WTC11 (cell line): ENCODE data around the gene OBSCN. TPM values are rescaled to one million over a fixed set of nuclear protein-coding genes. Genes with fewer than 3 reads are reported as not detected.

Source experiments
- ATAC-seq: fragments of 200-7000 bp; cut with Tn5 transposase; 2 replicates; pipeline ENCODE4 v1.10.0; 2021; ENCODE audit warnings: mild to moderate bottlenecking, moderate library complexity
- CTCF ChIA-PET: fragments of 300-600 bp; sonication (Branson Sonifier 250); formaldehyde crosslinking; loops from one replicate; lab custom pipeline; 2021; ENCODE audit warnings: antibody characterized with exemption; lab: Charles Lee
- POLR2A ChIA-PET: fragments of 350-600 bp; sonication (Branson Sonifier 250); formaldehyde crosslinking; loops from one replicate; lab custom pipeline; 2021; ENCODE audit warnings: antibody characterized with exemption; lab: Charles Lee
- DNase-seq: peaks from one replicate; pipeline ENCODE4 v3.0.0; 2021; ENCODE audit warnings: low spot score
- H3K27ac Mint-ChIP-seq: 2 replicates; pipeline ENCODE4 v1.8.0; 2021; ENCODE audit warnings: mixed read lengths
- H3K27me3 Mint-ChIP-seq: 2 replicates; pipeline ENCODE4 v1.8.0; 2021; ENCODE audit warnings: low read depth, mild to moderate bottlenecking, moderate library complexity, mixed read lengths
- H3K36me3 Mint-ChIP-seq: 2 replicates; pipeline ENCODE4 v1.8.0; 2021; ENCODE audit warnings: mixed read lengths
- H3K4me1 Mint-ChIP-seq: 2 replicates; pipeline ENCODE4 v1.8.0; 2022; ENCODE audit warnings: mixed read lengths
- H3K4me3 Mint-ChIP-seq: 2 replicates; pipeline ENCODE4 v1.8.0; 2021; ENCODE audit warnings: mild to moderate bottlenecking, moderate library complexity, mixed read lengths
- H3K9me3 Mint-ChIP-seq: 2 replicates; pipeline ENCODE4 v1.8.0; 2021; ENCODE audit warnings: mixed read lengths
- ATF3 ChIP-seq: sonication (generic); formaldehyde crosslinking; conservative IDR thresholded peaks from 2 replicates; pipeline ENCODE4 v1.8.1; 2022; ENCODE audit warnings: mild to moderate bottlenecking, missing genetic modification reagents
- CREM ChIP-seq: sonication (generic); formaldehyde crosslinking; IDR thresholded peaks from 2 replicates; pipeline ENCODE4 v1.8.1; 2022; ENCODE audit warnings: mild to moderate bottlenecking, missing genetic modification reagents, moderate library complexity
- ELF4 ChIP-seq: sonication (generic); formaldehyde crosslinking; IDR thresholded peaks from 2 replicates; pipeline ENCODE4 v1.8.1; 2022; ENCODE audit warnings: low read depth, mild to moderate bottlenecking, moderate library complexity, missing genetic modification reagents
- JAZF1 ChIP-seq: fragments of 250-450 bp; sonication (Bioruptor Pico); IDR thresholded peaks from 2 replicates; pipeline ENCODE4 v1.9.0; 2021; ENCODE audit warnings: moderate library complexity, mild to moderate bottlenecking, inconsistent platforms
- JUN ChIP-seq: sonication (generic); formaldehyde crosslinking; IDR thresholded peaks from 2 replicates; pipeline ENCODE4 v1.8.0; 2023; ENCODE audit warnings: mild to moderate bottlenecking, missing genetic modification reagents
- MAX ChIP-seq: sonication (generic); formaldehyde crosslinking; IDR thresholded peaks from 2 replicates; pipeline ENCODE4 v1.8.0; 2022; ENCODE audit warnings: mild to moderate bottlenecking, missing genetic modification reagents
- NR3C1 ChIP-seq: sonication (generic); formaldehyde crosslinking; conservative IDR thresholded peaks from 2 replicates; pipeline ENCODE4 v1.8.1; 2023; ENCODE audit warnings: low read depth, mild to moderate bottlenecking, missing genetic modification reagents
- PREB ChIP-seq: sonication (generic); formaldehyde crosslinking; IDR thresholded peaks from 2 replicates; pipeline ENCODE4 v1.8.1; 2022; ENCODE audit warnings: mild to moderate bottlenecking, missing genetic modification reagents, moderate library complexity, borderline replicate concordance
- SMAD4 ChIP-seq: sonication (generic); formaldehyde crosslinking; IDR thresholded peaks from 2 replicates; pipeline ENCODE4 v1.8.0; 2022; ENCODE audit warnings: mild to moderate bottlenecking, missing genetic modification reagents
- SP1 ChIP-seq: sonication (generic); formaldehyde crosslinking; conservative IDR thresholded peaks from 2 replicates; pipeline ENCODE4 v1.8.1; 2022; ENCODE audit warnings: missing genetic modification reagents
- TCF7 ChIP-seq: sonication (generic); formaldehyde crosslinking; IDR thresholded peaks from 2 replicates; pipeline ENCODE4 v1.8.0; 2022; ENCODE audit warnings: mild to moderate bottlenecking, low read depth, missing genetic modification reagents, moderate library complexity
- TEAD4 ChIP-seq: sonication (generic); formaldehyde crosslinking; IDR thresholded peaks from 2 replicates; pipeline ENCODE4 v1.8.0; 2022; ENCODE audit warnings: mild to moderate bottlenecking, missing genetic modification reagents
- ZBTB43 ChIP-seq: sonication (generic); formaldehyde crosslinking; IDR thresholded peaks from 2 replicates; pipeline ENCODE4 v1.8.1; 2023; ENCODE audit warnings: mild to moderate bottlenecking, missing genetic modification reagents
- ZNF317 ChIP-seq: sonication (generic); formaldehyde crosslinking; IDR thresholded peaks from 2 replicates; pipeline ENCODE4 v1.8.1; 2023; ENCODE audit warnings: low read depth, mild to moderate bottlenecking, moderate library complexity, missing genetic modification reagents, borderline replicate concordance
- ZNF396 ChIP-seq: fragments of 250-450 bp; sonication (Bioruptor Pico); IDR thresholded peaks from 2 replicates; pipeline ENCODE4 v1.8.0; 2021; ENCODE audit warnings: mild to moderate bottlenecking, moderate library complexity, borderline replicate concordance
- ZNF512 ChIP-seq: sonication (generic); formaldehyde crosslinking; IDR thresholded peaks from 2 replicates; pipeline ENCODE4 v1.8.1; 2022; ENCODE audit warnings: missing genetic modification reagents, borderline replicate concordance
- ZNF532 ChIP-seq: fragments of 250-450 bp; sonication (Bioruptor Pico); IDR thresholded peaks from 2 replicates; pipeline ENCODE4 v1.9.0; 2021; ENCODE audit warnings: mild to moderate bottlenecking, borderline replicate concordance
- total RNA-seq: library from RNA; stranded (reverse); gene quantifications from 3 replicates; pipeline ENCODE4 v1.2.3, GENCODE V29; 2021

The OBSCN gene
- total RNA-seq, 1 experiment from 2014 or later, result 38.8 TPM

- TF ChIP-seq ZNF532 (CRISPR knock-in tag) (no peak), SP1 (CRISPR knock-in tag) (no peak)
These were observed 12.7 kb upstream of the OBSCN start (continued) for GRCh38 chr1:228194921-228195812.

GRCh38 chr1:228197555-228198147, 10.2 kb upstream of the OBSCN start:
- H3K4me3 Mint-ChIP-seq, result no peak overlapping the region
- ChIA-PET CTCF (no interaction called here), POLR2A (no interaction called here)
- peaks cover 51% of the 10 kb centered on the region for H3K27me3 Mint-ChIP-seq
- no peak for TF ChIP-seq ZNF317 (CRISPR knock-in tag)
- TF ChIP-seq ZNF396 (CRISPR knock-in tag), result no peak
- TF ChIP-seq TEAD4 (CRISPR knock-in tag), result no peak
- TF ChIP-seq TCF7 (CRISPR knock-in tag), result no peak
- no peak for TF ChIP-seq ELF4 (CRISPR knock-in tag)
- no peak for TF ChIP-seq ATF3 (CRISPR knock-in tag)
- TF ChIP-seq SMAD4 (CRISPR knock-in tag), result no peak
- TF ChIP-seq PREB, result no peak
- no peak for TF ChIP-seq ZNF512
- TF ChIP-seq CREM (CRISPR knock-in tag), result no peak
- no peak for TF ChIP-seq NR3C1
- TF ChIP-seq JUN, result no peak
- TF ChIP-seq JAZF1 (CRISPR knock-in tag), result no peak
- TF ChIP-seq ZBTB43 (CRISPR knock-in tag), result no peak
- no peak for TF ChIP-seq MAX (CRISPR knock-in tag)
- H3K4me1 Mint-ChIP-seq, result no peaks in the 10 kb centered on the region
- peaks cover 62% of the 10 kb centered on the region for H3K9me3 Mint-ChIP-seq
- H3K36me3 Mint-ChIP-seq, result peaks cover 24% of the 10 kb centered on the region
- DNase-seq (no peak), ATAC-seq (no peak)
- no peak overlapping the region for H3K27ac Mint-ChIP-seq
